HepG2 (cell line): ENCODE data around the gene LRRC25. TPM values are rescaled to one million over a fixed set of nuclear protein-coding genes. Genes with fewer than 3 reads are reported as not detected.

Experiments used
- ATAC-seq: fragments of 200-7000 bp; cut with Tn5 transposase; 3 replicates; pipeline ENCODE4 v1.9.1; 2020; ENCODE audit warnings: mild to moderate bottlenecking, moderate library complexity
- BruUV-seq: library from RNA; stranded (reverse); fragments of 400-500 nt; replicated peaks from 2 replicates; lab custom pipeline; 2021; lab: Mats Ljungman, UMichigan
- CTCF ChIA-PET: fragments of 300-600 bp; formaldehyde crosslinking; extraction: SDS; loops from one replicate; lab custom pipeline; 2021; ENCODE audit warnings: low total read pairs, inconsistent platforms, low intra/inter-chr PET ratio; lab: Yijun Ruan, JAX
- POLR2A ChIA-PET: fragments of 350-600 bp; sonication (Branson Sonifier 250); formaldehyde crosslinking; loops from one replicate; lab custom pipeline; 2020; ENCODE audit warnings: antibody characterized with exemption, inconsistent platforms; lab: Yijun Ruan, JAX
- DNase-seq: peaks from one replicate; pipeline ENCODE4 v3.0.0-alpha.2; 2015; ENCODE audit warnings: low spot score
- FAIRE-seq: peaks from 3 replicates; lab custom pipeline; 2011; peaks lifted over from hg19 to GRCh38; lab: Jason Lieb, UNC
- H2AFZ ChIP-seq: one replicate; pipeline ENCODE4 v1.6.1; 2011; ENCODE audit warnings: low read length, inconsistent platforms
- H3K27ac ChIP-seq: fragments of 300-600 bp; 3 replicates; pipeline ENCODE4 v1.8.0; 2011; ENCODE audit warnings: mixed run types, mild to moderate bottlenecking, mixed read lengths, low read length, inconsistent platforms; ENCODE audit not compliant: insufficient read depth; ENCODE audit errors: extremely low read length
- H3K27me3 ChIP-seq, 2 experiments: fragments of 200-600 bp in 1 of 2; 2 replicates in 1 of 2; 3 replicates in 1 of 2; pipeline versions ENCODE4 v1.6.0 to v1.8.0; 2011; ENCODE audit warnings: low read length in 2 of 2, mild to moderate bottlenecking in 2 of 2, moderate library complexity in 2 of 2, inconsistent platforms in 1 of 2; ENCODE audit not compliant: insufficient read depth in 2 of 2, control insufficient read depth in 1 of 2
- H3K36me3 ChIP-seq, 2 experiments: fragments of 200-600 bp in 1 of 2; replicated peaks in 1 of 2; 2 replicates in 1 of 2; 3 replicates in 1 of 2; pipeline versions ENCODE4 v1.5.1 to v1.8.0; 2011; ENCODE audit warnings: low read length in 2 of 2, inconsistent platforms in 1 of 2; ENCODE audit not compliant: insufficient read depth in 2 of 2, control insufficient read depth in 1 of 2
- H3K4me1 ChIP-seq: 2 replicates; pipeline ENCODE4 v1.5.1; 2012; ENCODE audit warnings: low read length, inconsistent platforms; ENCODE audit not compliant: insufficient read depth
- H3K4me2 ChIP-seq: 2 replicates; pipeline ENCODE4 v1.6.0; 2011; ENCODE audit warnings: low read depth, low read length, inconsistent platforms
- H3K4me3 ChIP-seq, 3 experiments: fragments of 200-600 bp in 1 of 3; sonication (generic), shearing (Covaris generic) in 1 of 3; replicated peaks in 1 of 3; 2 replicates each; pipeline ENCODE4 v1.5.1; 2011 to 2016; ENCODE audit warnings: low read length in 3 of 3, inconsistent platforms in 2 of 3, low read depth in 2 of 3, mild to moderate bottlenecking in 2 of 3, control low read depth in 1 of 3, mixed read lengths in 1 of 3; ENCODE audit not compliant: insufficient read depth in 1 of 3
- H3K79me2 ChIP-seq: one replicate; pipeline ENCODE4 v1.6.1; 2011; ENCODE audit warnings: low read length, inconsistent platforms; ENCODE audit not compliant: insufficient read depth
- H3K9ac ChIP-seq: 2 replicates; pipeline ENCODE4 v1.6.0; 2011; ENCODE audit warnings: mild to moderate bottlenecking, low read depth, low read length, inconsistent platforms; ENCODE audit not compliant: insufficient read depth
- H3K9me3 ChIP-seq: 2 replicates; pipeline ENCODE4 v1.5.1; 2012; ENCODE audit warnings: mild to moderate bottlenecking, low read length
- H4K20me1 ChIP-seq: 2 replicates; pipeline ENCODE4 v1.6.0; 2011; ENCODE audit warnings: inconsistent platforms, mild to moderate bottlenecking, low read length, moderate library complexity; ENCODE audit not compliant: insufficient read depth
- AGO2 ChIP-seq: fragments of 200-400 bp; formaldehyde crosslinking; optimal IDR thresholded peaks from 2 replicates; pipeline ENCODE3; 2017; ENCODE audit warnings: mild to moderate bottlenecking, low read depth, low read length, moderate library complexity
- AKAP8 ChIP-seq: sonication (generic); formaldehyde crosslinking; IDR thresholded peaks from 2 replicates; pipeline ENCODE4 v1.5.1; 2020; ENCODE audit warnings: mild to moderate bottlenecking, missing genetic modification reagents
- BATF2 ChIP-seq: sonication (generic); formaldehyde crosslinking; IDR thresholded peaks from 2 replicates; pipeline ENCODE4 v1.8.0; 2022; ENCODE audit warnings: mild to moderate bottlenecking, missing genetic modification reagents, moderate library complexity
- RBM22 ChIP-seq: fragments of 200-400 bp; formaldehyde crosslinking; optimal IDR thresholded peaks from 2 replicates; pipeline ENCODE3; 2017; ENCODE audit warnings: mild to moderate bottlenecking, low read length, moderate library complexity
- RFX5 ChIP-seq: IDR thresholded peaks from 2 replicates; pipeline ENCODE4 v1.6.1; 2011; ENCODE audit warnings: low read depth, low read length, improper control_type of control experiment
- ZBTB20 ChIP-seq: sonication (generic); formaldehyde crosslinking; IDR thresholded peaks from 2 replicates; pipeline ENCODE4 v1.8.1; 2023; ENCODE audit warnings: missing genetic modification reagents, low read depth, mild to moderate bottlenecking, borderline replicate concordance
- ZNF7 ChIP-seq: IDR thresholded peaks from 2 replicates; pipeline ENCODE4 v1.6.1; 2016; ENCODE audit warnings: missing biosample characterization, missing genetic modification reagents
- ZNF777 ChIP-seq: sonication (generic); formaldehyde crosslinking; IDR thresholded peaks from 2 replicates; pipeline ENCODE4 v1.4.0; 2020; ENCODE audit warnings: missing genetic modification reagents
- WGBS: methylation state at CpG from one replicate; pipeline ENCODE4 v1.1.6; 2017; ENCODE audit warnings: low lambda C conversion rate; 5-methylcytosine and 5-hydroxymethylcytosine counted together
- in situ Hi-C: cut with HindIII; loops from 2 replicates; pipeline ENCODE4 v1.10.0; 2017; ENCODE audit warnings: low pct_unique_long_range_greater_than_20kb; ENCODE audit not compliant: extremely low pct_ligation_motif_present
- intact Hi-C: fragments of 100-400 bp; cut with micrococcal nuclease; formaldehyde crosslinking; loops from one replicate; pipeline ENCODE4 v1.10.0; 2022; ENCODE audit not compliant: unreplicated experiment
- polyA plus RNA-seq, 8 experiments: library from polyadenylated mRNA; depleted of rRNA in 3 of 8; stranded (reverse) in 7 of 8; unstranded in 1 of 8; fragments of >200 nt; fragmentation: Illumina TruSeq in 4 of 8; extraction: Trizol in 4 of 8; gene quantifications; 2 replicates each; pipeline versions ENCODE4 v1.2.1 to v1.2.3, GENCODE V29; 2011 to 2016; ENCODE audit warnings: low read depth in 4 of 8, missing spikeins in 1 of 8, mixed read lengths in 1 of 8; ENCODE audit not compliant: insufficient read depth in 1 of 8
- total RNA-seq, 5 experiments: library from RNA; depleted of rRNA; stranded (reverse); fragments of >200 nt; fragmentation: Illumina TruSeq; extraction: Trizol; gene quantifications; 2 replicates each; pipeline ENCODE4 v1.2.3, GENCODE V29; 2016; ENCODE audit warnings: low read depth in 1 of 5

LRRC25 gene
- total and polyA plus RNA-seq, 2 of the 13 experiments (the other 11 are each of a cell fraction or from before 2014, with no cell fraction given): 0.13 to 0.53 TPM

- in situ Hi-C loops: no loop called here
- TF ChIP-seq ZNF777: no peak
- TF ChIP-seq AGO2: peak; percentile 38
- TF ChIP-seq RBM22: peak; percentile 63
Measured at GRCh38 chr19:18443406-18443805, 46.0 kb upstream of the LRRC25 start.

GRCh38 chr19:18442941-18443340 is 45.5 kb upstream of the LRRC25 start:
- no peak overlapping the region for H3K27ac ChIP-seq
- no peak for DNase-seq
- H3K27me3 ChIP-seq: no peaks in the 10 kb centered on the region
- no peak overlapping the region for H3K4me2 ChIP-seq
- H4K20me1 ChIP-seq: peaks cover 9% of the 10 kb centered on the region; the same call in 1 of the 2 replicates
- H3K4me1 ChIP-seq: peaks cover 45% of the 10 kb centered on the region
- in situ Hi-C loops (no loop called here), intact Hi-C loops (no loop called here)
- no peak for ATAC-seq
- no peak overlapping the region for H2AFZ ChIP-seq
- no peaks in the 10 kb centered on the region for H3K9me3 ChIP-seq
- H3K79me2 ChIP-seq: no peaks in the 10 kb centered on the region
- no peak for TF ChIP-seq RFX5
- TF ChIP-seq ZBTB20 (CRISPR knock-in tag): no peak
- TF ChIP-seq BATF2 (CRISPR knock-in tag): no peak
- no peak for TF ChIP-seq ZNF7 (CRISPR knock-in tag)
- no peak for TF ChIP-seq AKAP8 (CRISPR knock-in tag)
- WGBS: 98% methylated on average over 12 of the region's 12 CpGs
- CTCF ChIA-PET: no interaction called here
- H3K4me3 ChIP-seq: no peak overlapping the region
- BruUV-seq: no TSS peak
- no peak for FAIRE-seq
- no peak overlapping the region for H3K9ac ChIP-seq
- POLR2A ChIA-PET: no interaction called here
- H3K36me3 ChIP-seq: peaks cover 24 to 41% of the 10 kb centered on the region in 2 experiments; a peak in 4 of 5 replicates

More at GRCh38 chr19:18443406-18443805, 46.0 kb upstream of the LRRC25 start:
- intact Hi-C loops: no loop called here
- H3K4me3 ChIP-seq: no peak overlapping the region
- DNase-seq: no peak
- no TSS peak for BruUV-seq
- POLR2A ChIA-PET: no interaction called here
- CTCF ChIA-PET: no interaction called here
- H3K27ac ChIP-seq: no peak overlapping the region
- H4K20me1 ChIP-seq: peaks cover 9% of the 10 kb centered on the region; the same call in 1 of the 2 replicates
- no peak overlapping the region for H3K4me2 ChIP-seq
- WGBS: 94% methylated on average over 6 of the region's 6 CpGs
- ATAC-seq: no peak
- H3K4me1 ChIP-seq: peaks cover 41% of the 10 kb centered on the region
- H3K27me3 ChIP-seq: no peaks in the 10 kb centered on the region
- H3K9ac ChIP-seq: no peak overlapping the region
- no peaks in the 10 kb centered on the region for H3K79me2 ChIP-seq
- peaks cover 26 to 46% of the 10 kb centered on the region in 2 experiments; a peak in 4 of 5 replicates for H3K36me3 ChIP-seq
- H2AFZ ChIP-seq: no peak overlapping the region
- FAIRE-seq: no peak
- H3K9me3 ChIP-seq: no peaks in the 10 kb centered on the region
